Activated CD8-positive, alpha-beta memory T cell treated with anti-CD3 and anti-CD28 coated beads for 24 hours (primary cell): ENCODE results near the gene CDH22.

Experiments
- DNase-seq: peaks from one replicate; pipeline ENCODE4 v3.0.0-alpha.2; 2020

CDH22 gene

GRCh38 chr20:46160661-46161060 lies 147.6 kb downstream of the CDH22 start:
- no peak for DNase-seq

- DNase-seq: no peak
Observed at GRCh38 chr20:46159101-46159897, 149.0 kb downstream of the CDH22 start.

GRCh38 chr20:46158476-46158987 lies 149.8 kb downstream of the CDH22 start:
- no peak for DNase-seq

GRCh38 chr20:46157625-46158024 lies 150.7 kb downstream of the CDH22 start:
- no peak for DNase-seq

GRCh38 chr20:46157076-46157592 lies 151.2 kb downstream of the CDH22 start:
- DNase-seq: no peak

- no peak for DNase-seq
Observed at GRCh38 chr20:46156065-46156464, 152.2 kb downstream of the CDH22 start.

GRCh38 chr20:46154796-46155195 lies 153.5 kb downstream of the CDH22 start:
- DNase-seq: no peak

GRCh38 chr20:46154305-46154704 lies 154.0 kb downstream of the CDH22 start:
- no peak for DNase-seq

GRCh38 chr20:46152824-46153586 lies 155.3 kb downstream of the CDH22 start:
- DNase-seq: no peak

GRCh38 chr20:46151936-46152335 lies 156.4 kb downstream of the CDH22 start:
- DNase-seq: no peak

GRCh38 chr20:46150943-46151342 lies 157.4 kb downstream of the CDH22 start:
- DNase-seq: no peak

GRCh38 chr20:46148313-46149208 lies 159.7 kb downstream of the CDH22 start:
- no peak for DNase-seq

- DNase-seq: no peak
Observed at GRCh38 chr20:46145713-46146112, 162.6 kb downstream of the CDH22 start.

GRCh38 chr20:46144432-46145025 lies 163.8 kb downstream of the CDH22 start:
- DNase-seq: no peak

- no peak for DNase-seq
Observed at GRCh38 chr20:46142124-46142523, 166.2 kb downstream of the CDH22 start.

GRCh38 chr20:46139908-46140482 lies 168.3 kb downstream of the CDH22 start:
- DNase-seq: no peak

- DNase-seq: no peak
Observed at GRCh38 chr20:46139266-46139889, 168.9 kb downstream of the CDH22 start.

- DNase-seq: no peak
Observed at GRCh38 chr20:46137816-46138215, 170.5 kb downstream of the CDH22 start.

- no peak for DNase-seq
Observed at GRCh38 chr20:46135856-46136633, 172.3 kb downstream of the CDH22 start.

- DNase-seq: no peak
Observed at GRCh38 chr20:46134716-46135115, 173.6 kb downstream of the CDH22 start.
